GF-D8 (cell line): ENCODE data around the gene MITF.

Source experiments
- DNase-seq: peaks from one replicate; lab custom pipeline; 2025; lab: John Stamatoyannopoulos, UW

The MITF gene

GRCh38 chr3:69739204-69740102 is at the start of gene MITF:
Gene MITF, plus strand, starts transcription at chr3:69739464. Its CDS starts 134 bp downstream, at chr3:69739598.
- DNase-seq: no peak

DNA sequence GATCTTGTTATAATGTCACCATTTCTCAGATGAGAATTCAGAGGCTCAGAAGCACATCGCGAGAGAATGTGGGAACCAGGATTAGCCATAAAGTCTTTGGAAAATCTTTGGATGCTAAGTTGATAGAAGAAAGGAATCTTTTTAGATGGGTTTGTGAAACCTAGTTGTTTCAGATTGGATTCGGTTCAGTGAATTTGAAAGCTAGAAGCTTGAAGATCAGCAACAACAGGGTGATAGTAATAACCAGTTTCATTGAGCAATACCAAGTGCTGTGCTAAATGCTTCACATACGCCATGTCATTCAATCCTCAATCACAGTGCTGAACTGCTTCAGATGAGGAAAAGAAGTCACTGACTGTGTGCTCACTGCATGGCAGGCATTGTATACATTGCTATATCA is 47.4 kb upstream of the MITF start:
- DNase-seq: no peak

- DNase-seq: no peak
Observed at GRCh38 chr3:69692761-69693160, 46.5 kb upstream of the MITF start.

DNA sequence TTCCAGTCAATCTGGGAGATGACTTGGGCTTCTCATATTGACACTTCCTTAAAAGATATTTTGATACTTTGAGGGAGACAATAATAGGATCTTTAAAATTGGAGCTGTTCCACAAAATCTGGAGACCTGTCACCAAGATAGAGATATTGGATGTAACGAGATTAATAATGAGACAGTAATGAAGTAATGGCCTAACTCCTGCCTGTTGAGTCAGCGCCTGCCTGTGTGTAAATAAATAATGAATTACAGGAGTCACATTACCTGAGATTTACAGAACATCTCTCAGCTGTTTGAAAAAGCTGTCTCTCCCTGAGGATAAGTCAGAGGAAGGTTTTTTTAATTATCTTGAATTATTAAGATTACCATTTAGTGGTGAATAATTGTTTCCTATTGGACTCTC is 43.8 kb upstream of the MITF start:
- DNase-seq: no peak

GRCh38 chr3:69695933-69696332 is 43.3 kb upstream of the MITF start:
- no peak for DNase-seq

GRCh38 chr3:69696367-69696766 is 42.9 kb upstream of the MITF start:
- no peak for DNase-seq

GRCh38 chr3:69697381-69697780 is 41.9 kb upstream of the MITF start:
- no peak for DNase-seq

- no peak for DNase-seq
Observed at GRCh38 chr3:69698728-69699127, 40.5 kb upstream of the MITF start.

GRCh38 chr3:69699183-69699582 is 40.1 kb upstream of the MITF start:
- DNase-seq: no peak

DNA sequence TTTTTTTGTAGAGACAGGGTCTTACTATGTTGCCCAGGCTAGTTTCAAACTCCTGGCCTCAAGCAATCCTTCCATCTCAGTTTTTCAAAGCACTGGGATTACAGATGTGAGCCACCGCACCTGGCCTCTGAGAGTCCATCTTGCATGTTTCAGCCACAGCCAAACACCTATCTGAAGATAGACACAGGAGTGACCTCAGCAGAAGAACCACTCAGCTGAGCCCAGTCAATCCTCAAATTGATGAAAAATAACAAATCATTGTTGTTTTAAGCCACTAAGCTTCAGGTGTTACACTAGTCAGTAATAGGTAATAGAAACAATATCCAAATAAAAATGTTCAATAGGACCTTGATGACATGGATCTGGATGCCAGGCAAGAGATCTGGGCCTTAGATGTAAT is 38.3 kb upstream of the MITF start:
- no peak for DNase-seq

GRCh38 chr3:69710153-69710977 is 28.9 kb upstream of the MITF start:
- no peak for DNase-seq

- DNase-seq: no peak
Observed at GRCh38 chr3:69712269-69712668, 27.0 kb upstream of the MITF start.

- no peak for DNase-seq
Observed at GRCh38 chr3:69712933-69713332, 26.3 kb upstream of the MITF start.

DNA sequence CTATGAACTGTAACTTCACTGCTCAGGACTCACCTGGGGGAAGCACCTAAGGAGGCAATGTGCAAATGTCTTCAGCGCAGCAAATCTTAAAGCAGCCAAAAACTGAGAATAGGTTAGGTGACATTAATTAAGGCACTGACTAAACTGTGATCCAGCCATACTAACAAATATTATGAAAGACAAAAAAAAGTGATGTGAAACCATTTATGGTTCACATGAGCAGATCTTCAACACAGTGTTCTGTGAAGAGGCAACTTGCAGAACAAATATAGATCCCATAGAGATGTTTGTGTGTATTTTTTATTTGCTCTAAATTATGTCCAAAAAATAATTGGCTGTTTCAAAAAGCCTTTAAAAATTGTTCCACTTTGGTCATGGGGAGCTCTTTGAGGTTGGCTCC is 24.1 kb upstream of the MITF start:
- DNase-seq: no peak

GRCh38 chr3:69716119-69716518 is 23.1 kb upstream of the MITF start:
- DNase-seq: no peak

DNA sequence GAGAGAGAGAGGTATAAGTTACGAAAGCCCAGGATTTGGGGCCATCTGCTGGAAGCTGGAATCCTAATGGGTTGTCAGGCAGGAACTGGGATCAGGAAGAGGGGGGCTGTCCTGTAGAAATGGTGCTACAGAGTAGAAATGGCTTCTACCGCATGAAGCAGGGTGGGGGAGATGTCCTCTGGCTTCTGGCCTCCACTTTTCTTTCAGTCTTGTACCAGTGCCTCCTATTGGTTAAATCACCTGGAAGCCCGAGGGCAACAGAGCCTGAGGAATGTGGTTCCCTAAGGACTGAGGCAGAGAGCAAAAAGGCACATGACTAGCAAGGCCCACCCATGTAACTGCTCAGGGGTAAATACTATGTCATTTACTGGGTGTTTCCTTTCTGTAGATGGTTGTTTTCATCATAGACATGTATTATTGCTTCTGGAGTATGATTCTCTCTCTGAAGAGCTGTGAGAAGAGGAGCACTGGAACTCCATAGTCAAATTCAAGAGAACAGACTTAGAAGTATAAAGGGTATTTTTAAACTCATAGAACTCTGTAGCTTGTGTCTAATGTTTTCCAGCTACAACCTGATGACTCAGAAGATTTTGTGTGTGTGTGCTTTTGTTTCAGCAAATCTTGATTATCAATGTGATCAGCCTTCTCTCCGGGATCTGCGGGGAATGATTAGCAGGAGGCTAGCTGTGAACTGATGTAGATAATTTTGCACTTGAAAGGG is 20.2 kb upstream of the MITF start:
- DNase-seq: no peak

DNA sequence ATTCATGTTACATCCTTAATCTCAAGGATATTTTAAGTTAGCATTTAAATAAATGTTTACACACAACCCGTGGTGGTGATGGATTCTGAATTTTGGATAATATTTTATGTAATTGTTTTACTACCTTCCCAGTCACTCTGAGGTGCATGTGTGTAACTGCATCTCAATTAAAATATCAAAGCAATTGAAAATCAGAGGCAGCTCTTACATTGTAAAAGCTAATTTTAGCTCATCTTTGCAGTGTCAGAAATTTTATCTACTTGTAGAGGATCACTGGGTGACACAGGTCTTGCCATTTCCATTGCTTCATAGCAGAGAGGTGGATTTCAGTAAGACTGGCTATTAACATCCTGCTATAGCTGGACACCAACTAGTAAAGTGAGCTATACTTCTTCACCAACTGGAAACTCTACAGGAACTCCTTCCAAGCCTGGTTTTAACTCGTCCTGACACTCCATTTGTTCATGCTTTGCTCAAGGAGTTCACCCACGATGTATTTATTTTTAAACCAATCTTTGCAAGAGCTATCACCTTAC is 19.6 kb upstream of the MITF start:
- no peak for DNase-seq

DNA sequence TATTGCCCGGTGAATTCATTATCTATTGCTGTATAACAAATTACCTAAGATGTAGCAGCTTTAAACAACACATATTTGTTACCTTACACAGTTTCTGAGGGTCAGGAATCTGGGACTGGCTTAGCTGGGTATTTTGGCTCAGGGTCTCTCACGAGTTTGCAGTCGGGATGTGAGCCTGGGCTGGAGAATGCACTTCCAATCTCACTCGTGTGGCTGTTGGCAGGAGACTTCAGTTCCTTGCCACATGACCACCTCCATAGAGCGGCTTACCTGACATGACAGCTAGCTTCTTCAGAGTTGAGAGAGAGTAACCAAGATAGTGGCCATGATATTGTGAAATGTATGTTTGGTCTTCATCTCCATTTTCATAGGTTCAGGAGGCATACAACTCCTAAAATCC is 18.4 kb upstream of the MITF start:
- DNase-seq: no peak

- DNase-seq: no peak
Observed at GRCh38 chr3:69723389-69723788, 15.9 kb upstream of the MITF start.

- DNase-seq: no peak
Observed at GRCh38 chr3:69724722-69725435, 14.4 kb upstream of the MITF start.

DNA sequence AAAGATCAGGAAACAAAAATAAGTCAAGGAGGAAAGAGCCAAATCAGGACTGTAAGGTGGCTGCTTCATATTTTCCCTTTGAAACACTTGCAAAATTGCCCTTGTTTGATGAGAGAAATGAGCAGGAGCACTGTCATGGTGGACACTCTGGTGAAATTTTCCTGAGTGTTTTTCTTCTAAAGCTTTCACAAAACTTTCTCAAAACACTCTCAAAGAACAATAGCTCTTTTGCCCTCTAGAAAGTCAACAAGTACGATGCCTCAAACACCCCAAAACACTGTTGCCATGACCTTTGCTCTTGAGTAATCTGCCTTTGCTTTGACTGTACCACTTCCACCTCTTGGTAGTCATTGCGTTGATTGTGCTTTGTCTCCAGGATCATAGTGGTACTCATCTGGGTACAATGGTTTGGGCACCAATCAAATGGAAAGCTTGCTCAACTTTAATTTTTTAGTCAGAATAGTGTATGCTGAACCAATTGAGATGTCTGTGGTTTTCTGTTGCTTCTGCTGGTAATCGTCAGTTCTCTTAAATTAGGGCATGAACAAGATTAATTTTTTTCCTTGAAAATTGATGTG is 13.2 kb upstream of the MITF start:
- DNase-seq: no peak
